Astrocyte (in vitro differentiated cells and primary cell): ENCODE data around the gene MAP1LC3A.

ENCODE experiments used
- EZH2 ChIP-seq: IDR thresholded peaks from 2 replicates; pipeline ENCODE4 v1.6.1; 2012; ENCODE audit warnings: mild to moderate bottlenecking, low read length, inconsistent platforms; ENCODE audit not compliant: insufficient read depth
- TF ChIP-seq, protein P1 (sequence below): IDR thresholded peaks from 2 replicates; pipeline ENCODE4 v1.5.1; 2011; ENCODE audit warnings: low read depth, mild to moderate bottlenecking, inconsistent platforms, low read length, moderate library complexity; ENCODE audit not compliant: insufficient read depth

DNA sequence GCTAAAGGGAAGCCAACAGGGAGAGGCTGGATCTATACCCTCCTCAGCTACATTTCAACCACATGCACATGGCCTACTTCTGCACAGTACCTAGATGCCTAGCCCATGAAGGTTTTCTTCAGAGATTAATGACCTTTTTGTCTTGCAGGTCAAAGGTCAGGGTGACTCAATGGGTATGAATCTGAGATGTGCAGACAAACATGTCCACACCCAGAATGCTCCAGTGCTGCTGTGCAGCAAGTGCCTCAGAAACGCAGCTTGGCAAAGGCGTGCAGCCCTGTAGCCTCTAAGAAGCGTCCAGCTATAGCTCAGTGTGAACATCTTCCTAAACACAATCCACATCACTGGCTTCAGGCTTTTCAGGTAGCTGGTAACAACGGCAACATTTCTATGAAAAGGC, 24.4 kb downstream of the MAP1LC3A start:
- TF ChIP-seq, protein P1, sequence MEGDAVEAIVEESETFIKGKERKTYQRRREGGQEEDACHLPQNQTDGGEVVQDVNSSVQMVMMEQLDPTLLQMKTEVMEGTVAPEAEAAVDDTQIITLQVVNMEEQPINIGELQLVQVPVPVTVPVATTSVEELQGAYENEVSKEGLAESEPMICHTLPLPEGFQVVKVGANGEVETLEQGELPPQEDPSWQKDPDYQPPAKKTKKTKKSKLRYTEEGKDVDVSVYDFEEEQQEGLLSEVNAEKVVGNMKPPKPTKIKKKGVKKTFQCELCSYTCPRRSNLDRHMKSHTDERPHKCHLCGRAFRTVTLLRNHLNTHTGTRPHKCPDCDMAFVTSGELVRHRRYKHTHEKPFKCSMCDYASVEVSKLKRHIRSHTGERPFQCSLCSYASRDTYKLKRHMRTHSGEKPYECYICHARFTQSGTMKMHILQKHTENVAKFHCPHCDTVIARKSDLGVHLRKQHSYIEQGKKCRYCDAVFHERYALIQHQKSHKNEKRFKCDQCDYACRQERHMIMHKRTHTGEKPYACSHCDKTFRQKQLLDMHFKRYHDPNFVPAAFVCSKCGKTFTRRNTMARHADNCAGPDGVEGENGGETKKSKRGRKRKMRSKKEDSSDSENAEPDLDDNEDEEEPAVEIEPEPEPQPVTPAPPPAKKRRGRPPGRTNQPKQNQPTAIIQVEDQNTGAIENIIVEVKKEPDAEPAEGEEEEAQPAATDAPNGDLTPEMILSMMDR: no peak
- TF ChIP-seq EZH2: no peak
